NB4 (cell line): ENCODE measurements around the gene CD151.

Source experiments
- DNase-seq: peaks from one replicate; pipeline ENCODE4 v3.0.0; 2010; ENCODE audit warnings: low read depth
- H3K4me3 ChIP-seq: one replicate; pipeline ENCODE4 v1.5.1; 2011; ENCODE audit warnings: mild to moderate bottlenecking, low read depth, low read length, moderate library complexity
- CTCF ChIP-seq: IDR thresholded peaks from one replicate; pipeline ENCODE4 v1.5.1; 2012; ENCODE audit warnings: low read depth, low read length
- MYC ChIP-seq: IDR thresholded peaks from 2 replicates; pipeline ENCODE4 v1.6.1; 2011; ENCODE audit warnings: low read depth, low read length
- POLR2A ChIP-seq: IDR thresholded peaks from 2 replicates; pipeline ENCODE4 v1.6.1; 2011; ENCODE audit warnings: mild to moderate bottlenecking; ENCODE audit not compliant: insufficient read length; ENCODE audit errors: extremely low read depth
- TF ChIP-seq, protein P1 (sequence below): IDR thresholded peaks from 2 replicates; pipeline ENCODE4 v1.6.1; 2011; ENCODE audit warnings: low read depth, low read length

CD151 gene

DNA sequence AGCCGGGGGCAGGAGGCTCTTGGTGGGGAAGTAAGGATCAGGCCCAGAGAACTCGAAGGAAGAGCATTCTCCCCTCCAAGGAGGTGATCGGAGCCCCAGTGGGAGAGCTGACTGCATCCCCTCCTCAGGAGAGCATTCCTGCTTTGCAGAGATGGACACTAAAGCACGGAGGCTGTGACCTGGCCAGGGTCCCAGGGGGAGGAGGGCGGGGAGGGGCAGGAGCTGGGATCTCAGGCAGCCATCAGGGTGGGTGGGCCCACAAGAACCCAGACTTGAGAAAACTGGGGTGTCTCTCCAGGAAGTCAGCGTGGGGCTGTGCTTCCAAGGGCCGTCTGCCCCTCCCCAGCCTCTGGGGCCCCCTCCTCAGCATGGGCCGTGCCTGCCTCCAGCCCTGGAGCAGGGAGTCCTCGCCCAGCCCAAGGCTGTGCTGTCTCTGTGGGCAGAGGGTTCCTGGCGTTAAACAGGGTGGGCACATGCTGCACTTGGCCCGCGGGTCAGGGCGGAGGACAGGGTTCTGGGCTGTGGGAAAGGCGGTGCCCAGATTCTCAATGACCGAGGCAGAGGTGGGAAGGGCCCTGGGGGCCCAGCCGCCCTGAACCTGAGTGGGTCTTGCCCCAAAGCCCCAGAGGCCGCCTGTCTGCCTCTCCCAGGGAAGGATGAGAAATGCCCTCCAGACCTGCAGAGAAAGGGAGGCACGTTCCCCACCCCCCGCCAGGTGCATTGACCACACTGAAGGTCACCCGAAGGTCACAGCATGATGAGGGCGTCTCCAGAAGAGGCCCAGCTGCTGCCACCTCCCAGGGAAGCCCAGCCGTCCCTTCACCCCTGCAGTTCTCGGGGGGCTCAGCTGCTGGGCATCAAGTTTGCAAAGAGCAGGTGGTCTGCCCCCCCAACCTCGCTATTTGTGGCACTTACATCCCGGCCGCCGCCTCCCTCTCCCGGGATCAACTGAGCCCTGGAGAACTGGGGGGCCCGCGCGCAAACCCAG, 43.5 kb upstream of the CD151 start:
- DNase-seq: no peak
- H3K4me3 ChIP-seq: no peak overlapping the region
- TF ChIP-seq CTCF (no peak), POLR2A (no peak), MYC (no peak)
- TF ChIP-seq, protein P1, sequence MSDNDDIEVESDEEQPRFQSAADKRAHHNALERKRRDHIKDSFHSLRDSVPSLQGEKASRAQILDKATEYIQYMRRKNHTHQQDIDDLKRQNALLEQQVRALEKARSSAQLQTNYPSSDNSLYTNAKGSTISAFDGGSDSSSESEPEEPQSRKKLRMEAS: no peak

GRCh38 chr11:789943-790342, 42.8 kb upstream of the CD151 start, which contains the start of gene CEND1:
Gene CEND1, minus strand, starts transcription at chr11:790090. Its CDS starts 1,514 bp downstream, at chr11:788576.
- H3K4me3 ChIP-seq: no peak within 1 kb of the TSS
- DNase-seq: no peak

GRCh38 chr11:790721-791564, 41.8 kb upstream of the CD151 start:
- no peak for DNase-seq
- TF ChIP-seq MYC (no peak), CTCF (no peak), POLR2A (no peak)
- TF ChIP-seq, protein P1: no peak
- no peak overlapping the region for H3K4me3 ChIP-seq

More at GRCh38 chr11:789943-790342, 42.8 kb upstream of the CD151 start, which contains the start of gene CEND1:
- no peak for TF ChIP-seq POLR2A
- TF ChIP-seq MYC: no peak
- TF ChIP-seq, protein P1: no peak
- no peak for TF ChIP-seq CTCF

DNA sequence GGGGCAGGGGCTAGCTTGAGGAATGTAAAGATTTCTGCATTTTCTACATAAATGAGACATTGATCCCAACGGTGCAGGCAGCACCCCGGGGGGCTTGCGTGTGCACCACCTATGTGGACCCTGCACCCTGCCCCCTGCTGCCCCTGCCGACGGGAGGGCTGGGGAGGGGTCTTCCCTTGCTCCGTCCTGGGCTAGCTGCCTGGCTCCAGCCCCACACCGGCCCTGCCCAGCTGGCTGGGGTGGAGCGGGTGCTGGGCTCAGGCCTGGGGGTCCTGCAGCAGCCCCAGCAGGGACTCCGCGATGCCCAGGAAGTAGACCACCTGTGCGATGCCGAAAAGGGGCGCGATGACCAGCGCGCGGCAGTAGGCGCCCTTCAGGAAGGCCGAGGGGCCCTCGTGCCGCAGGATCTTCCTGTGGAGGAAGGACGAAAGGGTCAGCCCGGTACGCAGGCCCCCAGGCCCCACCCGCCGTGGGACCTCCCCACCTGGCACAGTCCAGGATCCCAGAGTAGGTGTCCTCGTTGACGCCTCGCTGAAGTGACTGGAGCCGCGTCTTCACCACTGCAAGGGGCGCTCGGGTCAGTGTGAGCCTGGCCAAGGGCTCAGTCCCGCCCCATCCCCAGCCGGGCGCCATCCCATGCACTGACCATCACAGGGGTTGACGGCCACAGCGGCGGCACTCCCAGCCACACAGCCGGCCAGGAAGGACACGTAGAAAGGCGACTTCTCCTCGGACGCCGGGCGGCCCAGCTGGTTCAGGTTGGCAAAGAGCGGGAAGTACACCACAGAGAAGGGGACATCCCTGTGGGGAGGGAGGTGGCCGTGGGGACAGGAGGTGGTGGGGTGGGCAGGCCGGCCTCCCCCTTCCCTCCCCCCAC, 40.9 kb upstream of the CD151 start:
- DNase-seq: no peak
- H3K4me3 ChIP-seq: no peak overlapping the region
- TF ChIP-seq POLR2A: no peak
- TF ChIP-seq MYC: no peak
- no peak for TF ChIP-seq CTCF
- TF ChIP-seq, protein P1: no peak

DNA sequence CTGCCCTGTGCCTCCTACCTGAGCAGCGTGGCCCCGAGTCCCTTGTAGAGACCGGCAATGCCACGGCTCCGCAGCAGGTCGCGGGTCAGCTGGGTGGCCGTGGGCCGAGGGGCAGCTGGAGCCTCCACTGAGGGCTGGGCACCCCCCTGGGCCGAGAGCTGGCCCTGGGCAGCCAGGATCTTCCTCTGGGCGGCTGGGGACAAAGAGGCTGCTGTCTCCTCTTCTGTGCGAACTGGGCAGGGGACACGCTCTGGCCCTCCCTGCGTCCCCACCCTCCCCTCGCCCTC, 40.3 kb upstream of the CD151 start:
- no peak for DNase-seq
- H3K4me3 ChIP-seq: no peak overlapping the region
- TF ChIP-seq MYC (no peak), POLR2A (no peak), CTCF (no peak)
- TF ChIP-seq, protein P1: no peak
